ENCODE data around the gene IZUMO4.

IZUMO4 gene, protein sequence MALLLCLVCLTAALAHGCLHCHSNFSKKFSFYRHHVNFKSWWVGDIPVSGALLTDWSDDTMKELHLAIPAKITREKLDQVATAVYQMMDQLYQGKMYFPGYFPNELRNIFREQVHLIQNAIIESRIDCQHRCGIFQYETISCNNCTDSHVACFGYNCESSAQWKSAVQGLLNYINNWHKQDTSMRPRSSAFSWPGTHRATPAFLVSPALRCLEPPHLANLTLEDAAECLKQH

GRCh38 chr19:2096480-2097202 is at the start of gene IZUMO4:
IZUMO4 (plus strand) TSS chr19:2096915; CDS start chr19:2096946, 31 bp downstream.
- DNase-seq: peak; percentile 100

DNA sequence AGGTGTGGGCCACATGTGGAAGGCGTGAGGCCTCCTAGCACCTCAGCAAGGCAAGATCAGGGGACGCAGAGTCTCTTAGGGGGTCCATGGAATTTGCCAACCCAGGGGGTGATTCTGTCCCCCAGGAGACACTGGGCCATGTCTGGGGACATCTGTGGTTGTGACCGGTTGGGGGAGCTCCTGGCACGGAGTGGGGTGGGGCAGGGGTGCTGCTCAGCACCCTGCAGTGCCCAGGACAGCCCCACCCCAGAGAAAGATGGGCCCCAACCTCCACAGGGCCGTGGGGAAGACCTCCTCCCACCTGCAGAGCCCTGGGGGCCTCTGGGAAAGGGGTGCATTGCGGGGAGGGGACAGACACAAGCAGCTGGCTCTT is 49.7 kb upstream of the IZUMO4 start:
- DNase-seq: no peak

DNA sequence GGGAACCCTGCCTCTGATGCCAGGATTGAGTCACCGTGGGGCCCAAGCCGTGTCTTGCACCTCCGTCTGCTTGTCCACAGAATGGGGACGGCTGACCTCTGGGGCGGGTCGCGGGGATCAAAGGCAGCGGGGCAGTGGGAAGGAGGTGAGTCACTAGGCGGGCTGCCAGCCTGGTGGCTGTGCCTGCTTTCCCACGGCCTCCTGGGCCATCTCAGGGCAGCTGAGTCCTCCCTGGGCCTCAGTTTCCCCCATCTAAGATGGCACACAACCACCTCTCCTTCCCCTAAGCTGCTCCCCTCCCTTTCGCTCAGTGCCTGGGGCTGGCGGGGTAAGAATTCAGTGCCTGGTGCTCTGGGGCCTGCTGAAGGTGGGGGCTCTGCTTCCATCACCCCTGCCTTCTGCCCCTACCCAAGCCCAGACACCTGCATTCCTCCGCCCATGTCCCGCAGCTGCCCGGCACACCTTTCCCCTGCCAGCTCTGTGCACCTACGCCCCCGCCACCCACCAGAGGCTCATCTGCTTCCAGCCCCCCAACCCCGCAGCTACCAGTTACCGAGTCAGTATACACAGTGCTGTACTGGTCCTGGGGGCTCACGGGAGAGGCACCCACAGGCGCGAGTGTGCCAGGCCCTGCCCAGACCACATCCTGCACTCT is 49.1 kb upstream of the IZUMO4 start:
- no peak for DNase-seq

- DNase-seq: no peak
Observed at GRCh38 chr19:2048104-2048958, 48.4 kb upstream of the IZUMO4 start.

DNA sequence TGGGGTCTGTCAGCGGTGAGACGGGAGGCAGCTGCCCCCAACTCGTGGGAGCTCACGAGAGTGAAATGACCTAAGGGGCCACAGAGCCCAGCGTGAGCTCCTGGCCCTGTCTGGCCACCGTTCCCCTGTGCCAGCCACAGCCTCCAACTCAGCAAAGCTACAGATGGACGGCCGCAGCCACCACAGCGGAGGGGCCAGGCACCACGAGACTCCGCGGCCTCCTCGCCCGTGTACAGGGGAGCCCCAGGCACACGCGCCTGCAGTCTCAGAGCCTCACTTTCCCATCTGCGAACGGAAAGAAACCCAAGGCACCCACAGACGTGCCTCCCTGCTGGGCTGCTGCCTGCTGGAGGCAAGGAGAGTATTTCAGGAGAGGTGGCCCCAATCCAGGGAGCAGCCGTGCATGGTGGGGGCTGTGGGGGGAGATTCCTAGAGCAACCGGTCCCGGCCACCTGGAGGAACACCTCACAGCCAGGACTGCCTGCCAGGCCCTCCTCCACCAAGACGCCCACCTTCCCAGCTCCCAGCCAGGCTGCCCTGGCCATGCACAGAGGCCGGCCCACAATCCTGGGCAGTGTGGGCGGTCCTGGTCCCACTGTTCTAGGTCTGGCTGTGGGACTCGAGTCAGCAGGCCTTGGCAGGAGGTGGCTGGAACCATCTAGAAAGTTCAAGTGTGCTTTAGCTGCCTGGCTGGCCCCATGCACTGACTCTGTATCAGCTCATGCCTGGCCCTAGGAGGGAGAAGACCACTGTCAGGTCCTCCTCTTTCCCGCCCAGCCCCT is 47.6 kb upstream of the IZUMO4 start:
- no peak for DNase-seq

- DNase-seq: peak; percentile 78
Observed at GRCh38 chr19:2049741-2050348, 46.9 kb upstream of the IZUMO4 start.

DNA sequence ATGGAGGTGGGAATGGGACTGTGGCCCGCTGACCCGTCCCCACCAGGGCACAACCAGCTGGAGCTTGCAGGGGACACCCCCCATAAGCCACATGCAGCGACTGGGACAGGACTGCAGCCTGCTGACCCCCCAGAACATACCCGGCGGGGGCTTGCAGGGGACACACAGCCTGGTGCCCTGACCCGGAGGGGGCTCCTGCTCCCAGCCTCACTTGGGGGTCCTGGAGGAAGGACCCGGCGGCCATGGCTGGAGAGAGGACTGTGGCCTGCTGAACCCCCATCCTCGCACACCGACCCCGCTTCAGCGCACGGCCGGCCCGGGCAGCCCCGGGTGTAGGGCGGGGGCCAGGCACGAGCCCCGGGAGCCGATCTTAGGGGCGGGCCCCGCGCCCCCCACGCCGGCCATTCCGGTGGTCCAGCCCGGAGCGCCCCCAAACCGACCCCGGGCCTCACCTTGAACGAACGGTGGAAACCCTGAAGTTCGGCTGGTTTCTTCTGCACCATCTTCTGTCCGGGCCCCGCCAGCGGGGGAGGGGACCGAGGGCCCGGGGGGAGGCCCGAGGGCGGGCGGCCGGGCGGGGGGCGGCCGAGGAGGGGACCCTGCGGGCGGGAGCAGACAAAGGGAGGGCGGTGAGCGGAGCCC is 46.2 kb upstream of the IZUMO4 start:
- no peak for DNase-seq

GRCh38 chr19:2050991-2051772 is 45.5 kb upstream of the IZUMO4 start, which contains the start of gene MKNK2:
MKNK2 (minus strand) TSS chr19:2051244; CDS start chr19:2050851, 393 bp downstream.
- peak; percentile 98 for DNase-seq

DNA sequence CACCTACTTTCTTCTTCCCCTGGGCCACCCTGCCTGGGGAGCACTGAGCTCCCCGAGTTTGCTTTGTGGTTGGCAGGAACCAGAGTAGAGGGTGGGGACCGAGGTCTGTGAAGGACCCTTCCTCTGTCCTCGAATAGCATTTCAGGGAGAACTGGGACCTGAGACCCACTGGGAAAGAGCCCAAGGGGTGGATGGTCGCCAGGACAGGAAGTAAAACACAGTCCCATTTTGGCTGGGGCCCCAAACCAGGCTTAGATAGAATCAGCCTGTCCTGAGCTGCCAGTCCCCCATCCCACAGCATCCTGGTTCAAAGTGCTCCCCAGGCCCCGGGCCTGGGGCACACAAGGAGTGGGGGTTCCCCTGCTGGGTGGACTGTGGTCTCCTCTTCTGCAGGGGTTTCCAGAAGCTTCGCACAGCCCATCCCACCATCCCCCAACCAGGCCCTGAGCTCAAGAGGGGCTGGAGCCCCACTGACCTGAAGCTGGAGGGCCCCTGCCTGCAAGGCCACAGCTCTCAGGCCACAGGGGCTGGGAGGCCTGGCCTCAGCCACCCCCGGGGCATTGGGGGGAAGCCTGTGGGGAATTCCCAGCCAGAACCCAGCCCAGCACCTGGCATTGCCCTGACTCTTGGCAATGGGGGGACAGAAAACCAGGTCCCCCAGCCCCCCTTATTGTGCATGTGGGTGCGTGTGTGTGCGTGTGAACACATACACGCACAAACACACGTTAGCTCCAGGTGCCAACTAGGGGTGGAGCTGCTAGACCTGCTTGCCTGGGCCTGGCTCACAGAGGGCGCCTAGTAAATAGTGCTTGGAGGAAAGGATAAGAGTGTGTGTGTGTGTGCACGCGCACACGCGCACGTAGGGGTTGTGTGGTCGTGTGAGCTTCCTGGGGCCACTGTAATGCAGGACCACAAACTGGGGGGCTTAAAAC is 44.7 kb upstream of the IZUMO4 start:
- peak; percentile 42 for DNase-seq

DNA sequence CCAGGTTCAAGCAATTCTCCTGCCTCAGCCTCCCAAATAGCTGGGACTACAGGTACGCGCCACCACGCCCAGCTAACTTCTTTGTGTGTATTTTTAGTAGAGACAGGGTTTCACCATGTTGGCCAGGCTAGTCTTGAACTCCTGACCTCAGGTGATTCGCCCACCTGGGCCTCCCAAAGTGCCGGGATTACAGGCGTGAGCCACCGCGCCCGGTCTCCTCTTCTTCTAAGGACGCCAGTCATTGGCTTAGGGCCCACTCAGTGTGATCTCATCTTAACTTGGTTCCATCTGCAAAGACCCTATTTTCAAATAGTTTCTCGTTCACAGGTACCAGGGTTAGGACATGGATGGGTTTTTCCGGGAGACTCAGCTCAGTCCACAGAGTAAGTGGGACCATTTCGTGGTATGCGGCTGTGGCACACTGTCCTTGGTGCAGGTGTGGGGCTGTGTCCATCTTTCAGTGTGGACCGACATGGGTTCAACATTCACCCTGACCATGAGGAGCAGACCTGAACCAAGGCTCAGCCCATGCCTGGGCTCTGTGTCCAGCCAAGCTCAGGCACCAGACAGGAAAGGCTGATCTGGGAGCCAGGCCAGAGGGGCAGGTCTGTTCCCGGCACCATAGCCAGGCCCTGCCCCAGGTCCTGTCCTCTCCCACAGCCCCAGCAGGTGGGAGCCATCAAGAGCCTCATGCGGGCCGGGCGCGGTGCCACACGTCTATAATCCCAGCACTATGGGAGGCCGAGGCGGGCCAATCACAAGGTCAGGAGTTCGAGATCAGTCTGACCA is 42.9 kb upstream of the IZUMO4 start:
- no peak for DNase-seq

GRCh38 chr19:2054763-2055162 is 42.0 kb upstream of the IZUMO4 start:
- no peak for DNase-seq

DNA sequence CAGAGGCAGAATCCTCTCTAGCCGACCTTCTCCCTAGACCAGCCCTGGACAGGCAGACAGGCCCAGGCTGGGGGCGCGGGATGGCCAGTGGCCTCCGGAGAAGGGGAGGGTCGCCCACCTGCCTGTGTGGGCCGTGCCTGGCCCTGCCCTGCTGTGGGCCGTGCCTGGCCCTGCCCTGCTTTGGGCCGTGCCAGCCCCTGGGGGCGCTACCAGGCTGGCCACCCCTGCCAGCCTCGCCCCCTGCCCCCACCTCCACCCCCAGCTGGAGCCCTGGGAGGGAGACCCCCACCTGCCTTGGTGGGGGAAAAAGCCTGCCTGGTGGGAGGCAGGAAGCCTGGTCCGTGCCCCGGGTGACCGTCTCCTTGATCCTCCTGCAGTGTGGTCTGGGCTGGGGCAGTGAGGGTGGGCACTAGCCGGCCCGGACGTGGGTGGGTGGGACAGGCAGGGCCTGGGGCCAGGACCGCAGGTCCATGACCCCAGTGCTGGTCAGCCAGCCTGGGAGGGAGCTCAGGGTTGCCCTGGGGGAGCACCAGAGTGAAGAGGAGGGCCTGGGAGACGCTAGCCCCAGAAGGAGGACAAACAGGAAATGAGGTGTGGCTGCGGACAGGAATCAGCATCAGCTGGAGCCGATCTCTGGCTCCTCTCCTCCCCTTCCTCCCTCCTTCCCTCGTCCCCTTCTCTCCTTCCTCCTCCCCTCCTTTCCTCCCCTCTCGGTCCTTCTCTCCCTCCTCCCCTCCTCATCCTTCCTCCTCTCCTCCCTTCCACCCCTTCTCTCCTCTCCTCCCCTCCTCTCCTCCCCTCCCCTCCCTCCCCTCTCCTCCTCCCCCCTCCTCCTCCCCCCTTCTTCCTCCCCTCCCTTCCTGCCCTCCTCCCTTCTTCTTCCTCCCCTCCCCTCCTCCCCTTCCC is 40.5 kb upstream of the IZUMO4 start:
- DNase-seq: peak; percentile 51

DNA sequence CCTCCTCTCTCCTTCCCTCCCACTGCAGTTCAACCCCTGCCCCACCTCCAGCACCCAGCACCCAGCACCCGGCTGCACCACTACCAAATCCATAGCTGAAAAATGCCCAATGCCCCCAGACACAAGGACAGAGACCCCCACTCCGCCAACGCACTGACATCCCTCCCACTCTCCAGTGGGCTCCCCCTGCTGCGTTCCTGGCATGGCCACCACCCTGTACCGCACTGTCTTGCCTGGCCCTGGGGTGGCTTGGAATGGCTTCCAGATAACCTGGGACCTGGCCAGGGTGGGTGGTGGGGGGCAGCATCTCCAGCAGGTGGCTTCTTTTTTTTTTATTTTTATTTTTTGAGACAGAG is 39.9 kb upstream of the IZUMO4 start:
- no peak for DNase-seq

DNA sequence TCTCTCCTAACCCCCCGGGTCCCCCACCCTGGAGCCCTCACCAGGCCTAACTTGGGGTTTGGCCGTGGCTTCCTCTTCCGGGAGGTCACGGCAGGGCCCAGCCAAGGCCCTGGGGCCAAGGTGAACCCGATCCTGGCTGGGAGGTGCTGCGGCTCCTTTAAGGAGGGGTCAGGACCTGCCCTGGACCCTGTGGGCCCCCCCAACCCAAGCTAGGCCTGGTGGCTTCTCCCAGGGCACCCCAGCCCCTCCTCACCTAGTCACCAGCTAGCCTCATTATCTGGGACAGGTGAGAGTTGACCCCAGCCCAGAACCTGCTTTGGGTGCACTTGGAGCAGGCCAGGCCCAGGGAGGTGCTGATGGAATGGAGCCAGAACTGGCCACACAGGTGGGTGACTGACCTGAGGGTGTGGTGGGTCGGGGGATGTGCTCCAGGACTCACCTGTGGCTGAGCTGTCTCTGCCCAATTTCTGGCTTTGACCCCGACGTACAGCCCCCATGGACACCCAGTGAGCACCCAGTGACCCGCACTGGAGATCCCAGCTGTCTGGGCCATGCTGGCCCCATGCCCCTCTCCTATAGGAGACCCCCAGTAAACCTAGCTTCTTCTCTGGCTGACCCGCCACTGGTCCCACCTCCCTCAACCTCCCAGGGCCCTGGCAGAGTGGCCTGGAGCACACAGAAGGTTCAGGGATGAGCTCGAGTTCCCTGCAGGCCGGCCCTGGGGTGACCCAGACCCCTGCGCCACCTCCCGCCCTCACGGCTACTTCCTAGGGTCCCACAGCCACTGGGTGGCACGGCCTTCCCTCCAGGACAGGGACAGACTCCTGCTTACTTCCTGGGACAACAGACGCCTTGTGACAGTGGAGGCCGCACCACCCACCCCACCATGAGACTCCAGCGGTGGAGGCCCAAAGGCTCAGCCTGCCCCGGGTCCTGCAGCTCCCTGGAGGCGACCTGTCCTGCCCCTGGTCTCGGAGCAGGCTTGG is 38.9 kb upstream of the IZUMO4 start:
- no peak for DNase-seq

- DNase-seq: no peak
Observed at GRCh38 chr19:2058570-2059421, 37.9 kb upstream of the IZUMO4 start.
